Left lung (tissue), 10 donors: ENCODE data around the gene SEC63. TPM values are rescaled to one million over a fixed set of nuclear protein-coding genes. Genes with fewer than 3 reads are reported as not detected.
A peak's percentile ranks its signal among the peaks of the same experiment; 100 is the strongest.

Experiments used
- ATAC-seq: fragments of 200-7000 bp; cut with Tn5 transposase; one replicate; pipeline ENCODE4 v1.9.1; 2020; ENCODE audit warnings: moderate library complexity
- DNase-seq, 4 donors: peaks; one replicate each; pipeline ENCODE4 v3.0.0-alpha.2; 2013 to 2020
- H3K27ac ChIP-seq, 2 donors: fragments of 200-600 bp; sonication (generic) in 1 of 2; one replicate each; pipeline versions ENCODE4 v1.5.0 to v1.8.0; 2020 to 2021
- H3K27me3 ChIP-seq, 2 donors: fragments of 200-600 bp; sonication (generic) in 1 of 2; one replicate each; pipeline versions ENCODE4 v1.5.0 to v1.8.0; 2020 to 2021
- H3K36me3 ChIP-seq, 2 donors: fragments of 200-600 bp; sonication (generic) in 1 of 2; one replicate each; pipeline versions ENCODE4 v1.5.0 to v1.8.0; 2020 to 2021
- H3K4me1 ChIP-seq, 2 donors: fragments of 200-600 bp; one replicate each; pipeline ENCODE4 v1.8.0; 2021
- H3K4me3 ChIP-seq, 2 donors: fragments of 200-600 bp; sonication (generic) in 1 of 2; one replicate each; pipeline versions ENCODE4 v1.5.0 to v1.8.0; 2020 to 2021; ENCODE audit warnings: mild to moderate bottlenecking in 1 of 2
- H3K9me3 ChIP-seq, 2 donors: fragments of 200-600 bp; sonication (generic) in 1 of 2; one replicate each; pipeline versions ENCODE4 v1.5.0 to v1.8.0; 2020 to 2021
- intact Hi-C, 2 donors: fragments of 100-400 bp; cut with DNase I; formaldehyde crosslinking; loops; one replicate each; pipeline versions ENCODE4 v1.11.2 to v1.14.2; 2022
- polyA plus RNA-seq, 6 donors: library from polyadenylated mRNA; unstranded; fragments of 120-200 nt; gene quantifications; one replicate each; pipeline ENCODE4 v1.2.1, GENCODE V29; 2013; ENCODE audit not compliant: insufficient read length in 6 of 6
- total RNA-seq, 2 donors: library from RNA; stranded (reverse); fragmentation: NEBNext Ultra II Directional; extraction: Animal tissue kit (Norgen Biotek cat#: 25700); gene quantifications; one replicate each; pipeline ENCODE4 v1.2.1, GENCODE V29; 2021
- TF ChIP-seq, protein P1 (sequence below), 2 donors: fragments of 200-600 bp; sonication (generic) in 1 of 2; IDR thresholded peaks; one replicate each; pipeline versions ENCODE4 v1.5.0 to v1.8.0; 2021; ENCODE audit warnings: antibody characterized with exemption in 2 of 2
- donor health status: DM: no; HTN: yes; CAD: no.
- donor health status: DM: no; HTN: no; CAD: no.

Gene SEC63
- total and polyA plus RNA-seq, 8 donors = 94.4 to 131 (median 111) TPM

- peak in 1 of 4 donors; percentile 16 for DNase-seq
- Histone ChIP-seq H3K4me1 (peaks cover 0 to 11% of the 10 kb centered on the region in 2 donors), H3K4me3 (peak overlapping the region in 1 of 2 donors; percentile 15), H3K9me3 (no peaks in the 10 kb centered on the region), H3K27me3 (peaks cover 14 to 38% of the 10 kb centered on the region in 2 donors), H3K36me3 (no peaks in the 10 kb centered on the region), H3K27ac (no peak overlapping the region)
- intact Hi-C loops = no loop called here
- ATAC-seq = peak; percentile 55
- TF ChIP-seq, protein P1, sequence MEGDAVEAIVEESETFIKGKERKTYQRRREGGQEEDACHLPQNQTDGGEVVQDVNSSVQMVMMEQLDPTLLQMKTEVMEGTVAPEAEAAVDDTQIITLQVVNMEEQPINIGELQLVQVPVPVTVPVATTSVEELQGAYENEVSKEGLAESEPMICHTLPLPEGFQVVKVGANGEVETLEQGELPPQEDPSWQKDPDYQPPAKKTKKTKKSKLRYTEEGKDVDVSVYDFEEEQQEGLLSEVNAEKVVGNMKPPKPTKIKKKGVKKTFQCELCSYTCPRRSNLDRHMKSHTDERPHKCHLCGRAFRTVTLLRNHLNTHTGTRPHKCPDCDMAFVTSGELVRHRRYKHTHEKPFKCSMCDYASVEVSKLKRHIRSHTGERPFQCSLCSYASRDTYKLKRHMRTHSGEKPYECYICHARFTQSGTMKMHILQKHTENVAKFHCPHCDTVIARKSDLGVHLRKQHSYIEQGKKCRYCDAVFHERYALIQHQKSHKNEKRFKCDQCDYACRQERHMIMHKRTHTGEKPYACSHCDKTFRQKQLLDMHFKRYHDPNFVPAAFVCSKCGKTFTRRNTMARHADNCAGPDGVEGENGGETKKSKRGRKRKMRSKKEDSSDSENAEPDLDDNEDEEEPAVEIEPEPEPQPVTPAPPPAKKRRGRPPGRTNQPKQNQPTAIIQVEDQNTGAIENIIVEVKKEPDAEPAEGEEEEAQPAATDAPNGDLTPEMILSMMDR (IDR thresholded peaks at IDR 0.05) = no peak
These were observed 137.4 kb downstream of the SEC63 start for GRCh38 chr6:107820338-107821261.

- Histone ChIP-seq H3K9me3 (no peaks in the 10 kb centered on the region), H3K27me3 (peaks cover 14 to 38% of the 10 kb centered on the region in 2 donors), H3K4me3 (peak overlapping the region in 1 of 2 donors; percentile 15), H3K27ac (no peak overlapping the region), H3K4me1 (peaks cover 0 to 11% of the 10 kb centered on the region in 2 donors), H3K36me3 (no peaks in the 10 kb centered on the region)
- ATAC-seq (peak; percentile 20), DNase-seq (no peak)
- TF ChIP-seq, protein P1 (IDR thresholded peaks at IDR 0.05) = no peak
- intact Hi-C loops = no loop called here
These were observed 138.1 kb downstream of the SEC63 start for GRCh38 chr6:107819964-107820337.

- H3K4me3 ChIP-seq = no peak overlapping the region
- intact Hi-C loops = no loop called here
- TF ChIP-seq, protein P1 (IDR thresholded peaks at IDR 0.05) = no peak
- DNase-seq (no peak), ATAC-seq (no peak)
- peaks cover 14 to 38% of the 10 kb centered on the region in 2 donors for H3K27me3 ChIP-seq
- no peaks in the 10 kb centered on the region for H3K9me3 ChIP-seq
- peaks cover 0 to 11% of the 10 kb centered on the region in 2 donors for H3K4me1 ChIP-seq
- no peak overlapping the region for H3K27ac ChIP-seq
- no peaks in the 10 kb centered on the region for H3K36me3 ChIP-seq
These were observed 138.8 kb downstream of the SEC63 start for GRCh38 chr6:107819217-107819616.

DNA sequence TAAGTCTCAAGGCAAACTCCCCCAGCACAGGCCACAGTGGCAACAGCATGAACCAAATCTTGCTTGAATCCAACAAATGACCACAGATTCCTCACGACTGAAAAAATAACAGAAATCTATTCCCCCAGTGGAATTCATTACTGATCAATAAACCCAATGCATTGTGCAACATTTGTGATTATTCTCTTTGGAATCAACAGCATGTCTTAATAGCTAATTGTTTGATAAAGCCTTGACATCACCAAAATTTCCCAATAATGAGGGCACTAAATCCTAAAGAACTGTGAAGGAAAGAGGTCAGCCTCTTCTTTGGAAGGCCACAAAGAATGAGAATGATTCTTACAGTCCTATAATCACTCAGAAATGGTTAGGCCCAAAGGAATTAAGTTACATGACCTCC, 139.7 kb downstream of the SEC63 start:
- Histone ChIP-seq H3K4me1 (peaks cover 0 to 11% of the 10 kb centered on the region in 2 donors), H3K4me3 (no peak overlapping the region), H3K27ac (no peak overlapping the region), H3K9me3 (no peaks in the 10 kb centered on the region), H3K27me3 (peaks cover 9 to 32% of the 10 kb centered on the region in 2 donors), H3K36me3 (no peaks in the 10 kb centered on the region)
- TF ChIP-seq, protein P1 (IDR thresholded peaks at IDR 0.05) = no peak
- ATAC-seq (no peak), DNase-seq (no peak)
- intact Hi-C loops = no loop called here

- TF ChIP-seq, protein P1 (IDR thresholded peaks at IDR 0.05) = no peak
- peaks cover 0 to 11% of the 10 kb centered on the region in 2 donors for H3K4me1 ChIP-seq
- H3K27me3 ChIP-seq = peaks cover 5 to 27% of the 10 kb centered on the region in 2 donors
- no peak overlapping the region for H3K4me3 ChIP-seq
- intact Hi-C loops = no loop called here
- H3K36me3 ChIP-seq = no peaks in the 10 kb centered on the region
- H3K27ac ChIP-seq = no peak overlapping the region
- no peak for DNase-seq
- no peak for ATAC-seq
- H3K9me3 ChIP-seq = no peaks in the 10 kb centered on the region
These were observed 140.2 kb downstream of the SEC63 start for GRCh38 chr6:107817784-107818183.
